GM13977 (cell line): ENCODE data around the gene LOC101059915.
"Not testable (repeated sequence)": the region's sequence is repeated elsewhere in the genome, so short reads cannot be mapped to it uniquely, and the experiment has no call there.

Experiments
- DNase-seq: peaks from one replicate; pipeline ENCODE4 v3.0.0; 2012; ENCODE audit warnings: low spot score
- CTCF ChIP-seq: IDR thresholded peaks from 2 replicates; pipeline ENCODE4 v1.5.1; 2012; ENCODE audit warnings: mild to moderate bottlenecking, control low read depth; ENCODE audit not compliant: insufficient read depth; ENCODE audit errors: extremely low read depth, missing control alignments
- in situ Hi-C: fragments of 300-500 bp; cut with MboI; formaldehyde crosslinking; loops from one replicate; pipeline ENCODE4 v1.12.0; 2022; ENCODE audit warnings: low sequenced_read_pairs, low pct_unique_long_range_greater_than_20kb, mixed read lengths, inconsistent platforms; ENCODE audit not compliant: unreplicated experiment

LOC101059915 gene

GRCh38 chrX:71664202-71664601 is 3.1 kb upstream of the LOC101059915 start:
- in situ Hi-C loops = not testable (repeated sequence)

GRCh38 chrX:71664889-71665491 is 2.4 kb upstream of the LOC101059915 start:
- TF ChIP-seq CTCF = no peak
- in situ Hi-C loops = no loop called here
- DNase-seq = no peak

More at GRCh38 chrX:71664202-71664601, 3.1 kb upstream of the LOC101059915 start:
- DNase-seq = not testable (repeated sequence)
- TF ChIP-seq CTCF = peak; percentile 33

- no peak for DNase-seq
- no peak for TF ChIP-seq CTCF
- in situ Hi-C loops = no loop called here
Observed at GRCh38 chrX:71665747-71666146, 1.6 kb upstream of the LOC101059915 start.

GRCh38 chrX:71666240-71667223 is 814 bp upstream of the LOC101059915 start:
- no peak for TF ChIP-seq CTCF
- in situ Hi-C loops = no loop called here
- DNase-seq = no peak

GRCh38 chrX:71668248-71668595 is 876 bp downstream of the LOC101059915 start:
- no peak for DNase-seq
- in situ Hi-C loops = no loop called here
- no peak for TF ChIP-seq CTCF

- no peak for DNase-seq
- TF ChIP-seq CTCF = no peak
- in situ Hi-C loops = no loop called here
Observed at GRCh38 chrX:71669492-71669891, 2.1 kb downstream of the LOC101059915 start.
